ENCODE measurements around the gene SCD5. TPM values are rescaled to one million over a fixed set of nuclear protein-coding genes. Genes with fewer than 3 reads are reported as not detected.

The SCD5 gene
- total RNA-seq, 6 donors from 2014 or later, result 17.8 to 40.3 (median 25.3) TPM

DNA sequence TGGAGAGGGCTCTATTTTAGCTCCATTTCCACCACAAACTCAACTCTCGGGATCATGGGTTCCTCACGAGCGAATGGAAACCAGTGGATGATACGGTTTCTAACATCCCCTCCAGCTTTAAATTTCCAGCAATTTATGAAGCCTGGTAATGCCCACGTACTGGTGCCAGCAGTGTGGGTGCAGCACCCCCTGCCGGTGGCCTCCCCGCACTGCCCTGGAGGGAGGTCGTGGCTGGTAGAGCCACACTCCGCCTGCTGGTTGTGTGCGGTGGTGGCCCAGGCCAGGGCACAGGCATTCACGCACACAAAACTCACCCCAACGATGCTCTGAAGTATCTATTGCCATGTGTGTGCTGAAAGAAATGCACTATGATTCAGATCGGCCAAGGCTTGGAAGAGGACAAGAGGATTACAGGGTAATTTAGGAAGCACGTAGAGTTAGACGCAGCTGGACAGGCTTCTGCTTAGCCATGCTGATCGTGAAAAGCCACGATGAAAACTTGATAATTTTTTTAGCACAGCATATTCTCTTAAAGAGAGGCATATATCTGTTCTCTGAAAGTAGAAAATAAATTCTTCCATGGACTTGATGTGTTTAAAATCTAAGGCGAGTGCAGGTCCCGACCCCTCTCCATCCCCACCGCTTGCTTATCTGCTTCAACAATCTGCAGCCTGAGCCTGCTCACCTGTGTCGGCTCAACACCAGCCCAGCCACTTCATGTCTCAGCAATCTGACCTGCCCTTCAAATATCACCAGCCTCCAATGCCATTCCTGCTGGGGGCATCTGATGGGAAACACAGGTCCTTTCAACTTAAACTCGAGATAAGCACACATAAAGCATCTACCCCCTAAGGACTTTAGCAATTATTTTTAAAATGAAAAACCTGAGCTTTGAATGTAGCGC lies 59.1 kb downstream of the SCD5 start:
- peaks cover 0 to under 1% (median 0%) of the 10 kb centered on the region in 4 donors for H3K4me1 ChIP-seq
- no peaks in the 10 kb centered on the region for H3K9me3 ChIP-seq
- H3K27ac ChIP-seq, result no peak overlapping the region
- TF ChIP-seq EP300 (IDR thresholded peaks at IDR 0.05), result no peak
- TF ChIP-seq, protein P1, sequence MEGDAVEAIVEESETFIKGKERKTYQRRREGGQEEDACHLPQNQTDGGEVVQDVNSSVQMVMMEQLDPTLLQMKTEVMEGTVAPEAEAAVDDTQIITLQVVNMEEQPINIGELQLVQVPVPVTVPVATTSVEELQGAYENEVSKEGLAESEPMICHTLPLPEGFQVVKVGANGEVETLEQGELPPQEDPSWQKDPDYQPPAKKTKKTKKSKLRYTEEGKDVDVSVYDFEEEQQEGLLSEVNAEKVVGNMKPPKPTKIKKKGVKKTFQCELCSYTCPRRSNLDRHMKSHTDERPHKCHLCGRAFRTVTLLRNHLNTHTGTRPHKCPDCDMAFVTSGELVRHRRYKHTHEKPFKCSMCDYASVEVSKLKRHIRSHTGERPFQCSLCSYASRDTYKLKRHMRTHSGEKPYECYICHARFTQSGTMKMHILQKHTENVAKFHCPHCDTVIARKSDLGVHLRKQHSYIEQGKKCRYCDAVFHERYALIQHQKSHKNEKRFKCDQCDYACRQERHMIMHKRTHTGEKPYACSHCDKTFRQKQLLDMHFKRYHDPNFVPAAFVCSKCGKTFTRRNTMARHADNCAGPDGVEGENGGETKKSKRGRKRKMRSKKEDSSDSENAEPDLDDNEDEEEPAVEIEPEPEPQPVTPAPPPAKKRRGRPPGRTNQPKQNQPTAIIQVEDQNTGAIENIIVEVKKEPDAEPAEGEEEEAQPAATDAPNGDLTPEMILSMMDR (IDR thresholded peaks at IDR 0.05), result peak; percentile 90 to 99 (median 96)
- H3K36me3 ChIP-seq, result no peaks in the 10 kb centered on the region
- H3K4me3 ChIP-seq, result no peak overlapping the region
- ATAC-seq (ENCODE audit: low FRiP score in 2 of 2), result peak; percentile 91 to 94
- DNase-seq, result peak; percentile 78 to 96
- 51 to 62% methylated on average over 16 to 23 of the region's 23 CpGs for WGBS, 2 donors
- no peaks in the 10 kb centered on the region for H3K27me3 ChIP-seq

GRCh38 chr4:82737354-82737753 lies 61.2 kb downstream of the SCD5 start:
- no peaks in the 10 kb centered on the region for H3K36me3 ChIP-seq
- H3K9me3 ChIP-seq, result no peaks in the 10 kb centered on the region
- no peak for DNase-seq
- no peak overlapping the region for H3K4me3 ChIP-seq
- H3K27ac ChIP-seq, result no peak overlapping the region
- no peaks in the 10 kb centered on the region for H3K27me3 ChIP-seq
- H3K4me1 ChIP-seq, result no peaks in the 10 kb centered on the region
- no peak for ATAC-seq (ENCODE audit: low FRiP score in 2 of 2)
- TF ChIP-seq POLR2A (IDR thresholded peaks at IDR 0.05), result no peak
- TF ChIP-seq POLR2AphosphoS5 (IDR thresholded peaks at IDR 0.05), result no peak
- TF ChIP-seq, protein P1 (IDR thresholded peaks at IDR 0.05), result no peak
- no peak for TF ChIP-seq EP300 (IDR thresholded peaks at IDR 0.05)

GRCh38 chr4:82733636-82734035 lies 65.0 kb downstream of the SCD5 start:
- no peaks in the 10 kb centered on the region for H3K4me1 ChIP-seq
- 80 to 89% methylated on average over 7 of the region's 7 CpGs for WGBS, 2 donors
- no peak overlapping the region for H3K27ac ChIP-seq
- no peak for ATAC-seq (ENCODE audit: low FRiP score in 2 of 2)
- H3K36me3 ChIP-seq, result no peaks in the 10 kb centered on the region
- TF ChIP-seq EP300 (IDR thresholded peaks at IDR 0.05), result no peak
- TF ChIP-seq POLR2A (IDR thresholded peaks at IDR 0.05), result no peak
- no peak for TF ChIP-seq POLR2AphosphoS5 (IDR thresholded peaks at IDR 0.05)
- TF ChIP-seq, protein P1 (IDR thresholded peaks at IDR 0.05), result no peak
- no peaks in the 10 kb centered on the region for H3K9me3 ChIP-seq
- no peaks in the 10 kb centered on the region for H3K27me3 ChIP-seq
- no peak for DNase-seq
- H3K4me3 ChIP-seq, result no peak overlapping the region

DNA sequence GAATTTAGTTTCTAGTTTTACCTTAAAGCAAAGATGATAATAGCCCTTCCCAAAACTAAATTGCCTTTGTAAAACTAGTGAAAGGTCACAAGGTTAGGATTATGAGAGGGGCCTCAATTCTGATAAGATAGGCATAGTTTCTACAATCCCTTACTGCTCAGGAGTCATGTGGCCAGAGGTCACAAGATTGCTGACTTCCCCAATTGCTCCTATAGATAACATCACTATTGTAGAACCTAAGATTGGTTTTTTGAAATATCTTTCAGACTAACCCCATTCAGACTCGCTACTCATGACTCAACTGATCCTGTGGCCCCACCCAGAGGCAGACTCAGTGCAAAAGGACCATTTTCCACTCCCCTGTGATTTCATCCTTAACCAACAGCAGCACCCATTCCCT lies 70.3 kb downstream of the SCD5 start:
- H3K36me3 ChIP-seq, result no peaks in the 10 kb centered on the region
- no peak overlapping the region for H3K27ac ChIP-seq
- no peaks in the 10 kb centered on the region for H3K4me1 ChIP-seq
- no peak for TF ChIP-seq EP300 (IDR thresholded peaks at IDR 0.05)
- TF ChIP-seq POLR2AphosphoS5 (IDR thresholded peaks at IDR 0.05), result no peak
- TF ChIP-seq, protein P1 (IDR thresholded peaks at IDR 0.05), result no peak
- no peak for TF ChIP-seq POLR2A (IDR thresholded peaks at IDR 0.05)
- 74 to 93% methylated on average over 1 of the region's 1 CpG for WGBS, 2 donors
- H3K27me3 ChIP-seq, result no peaks in the 10 kb centered on the region
- DNase-seq (no peak), ATAC-seq (ENCODE audit: low FRiP score in 2 of 2) (no peak)
- no peaks in the 10 kb centered on the region for H3K9me3 ChIP-seq
- no peak overlapping the region for H3K4me3 ChIP-seq

GRCh38 chr4:82726596-82726995 lies 72.0 kb downstream of the SCD5 start:
- DNase-seq, result no peak
- Histone ChIP-seq H3K4me3 (no peak overlapping the region), H3K9me3 (no peaks in the 10 kb centered on the region)

More at GRCh38 chr4:82726596-82726995, 72.0 kb downstream of the SCD5 start:
- 59 to 71% methylated on average over 5 of the region's 5 CpGs for WGBS, 2 donors
- ATAC-seq (ENCODE audit: low FRiP score in 2 of 2), result no peak
- H3K27me3 ChIP-seq, result no peaks in the 10 kb centered on the region
- TF ChIP-seq POLR2A (IDR thresholded peaks at IDR 0.05) (no peak), POLR2AphosphoS5 (IDR thresholded peaks at IDR 0.05) (no peak), EP300 (IDR thresholded peaks at IDR 0.05) (no peak)
- TF ChIP-seq, protein P1 (IDR thresholded peaks at IDR 0.05), result no peak
- H3K36me3 ChIP-seq, result no peaks in the 10 kb centered on the region
- peaks cover 0 to 6% (median 0%) of the 10 kb centered on the region in 4 donors for H3K4me1 ChIP-seq
- H3K27ac ChIP-seq, result no peak overlapping the region

Data from upper lobe of left lung (tissue), 6 donors.